Nucleus accumbens (tissue), 56 donors: ENCODE data around the gene CD4.
A peak's percentile ranks its signal among the peaks of the same experiment; 100 is the strongest.

ENCODE experiments used
- DNase-seq, 56 donors: peaks; one replicate each; lab custom pipeline; 2025; lab: John Stamatoyannopoulos, UW

CD4 gene

GRCh38 chr12:6775185-6776174, 13.8 kb upstream of the CD4 start:
- no peak for DNase-seq

GRCh38 chr12:6777386-6777785, 11.9 kb upstream of the CD4 start:
- no peak for DNase-seq

DNA sequence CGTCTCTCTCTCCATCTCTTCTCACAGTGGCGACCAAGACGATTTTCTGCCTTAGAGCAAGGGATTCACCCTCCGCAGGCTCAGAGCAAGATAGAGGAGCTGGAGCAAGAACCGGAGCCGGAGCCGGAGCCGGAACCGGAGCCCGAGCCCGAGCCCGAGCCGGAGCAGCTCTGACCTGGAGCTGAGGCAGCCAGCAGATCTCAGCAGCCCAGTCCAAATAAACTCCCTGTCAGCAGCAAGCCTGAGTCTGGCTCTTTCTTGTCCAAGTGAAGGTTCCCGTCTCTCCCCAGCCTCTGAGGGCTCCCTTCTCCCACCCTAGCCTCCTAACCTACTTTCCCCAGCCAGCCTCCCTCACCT, 11.1 kb upstream of the CD4 start:
- peak in 15 of 56 donors; percentile 14 to 58 (median 26) for DNase-seq

DNA sequence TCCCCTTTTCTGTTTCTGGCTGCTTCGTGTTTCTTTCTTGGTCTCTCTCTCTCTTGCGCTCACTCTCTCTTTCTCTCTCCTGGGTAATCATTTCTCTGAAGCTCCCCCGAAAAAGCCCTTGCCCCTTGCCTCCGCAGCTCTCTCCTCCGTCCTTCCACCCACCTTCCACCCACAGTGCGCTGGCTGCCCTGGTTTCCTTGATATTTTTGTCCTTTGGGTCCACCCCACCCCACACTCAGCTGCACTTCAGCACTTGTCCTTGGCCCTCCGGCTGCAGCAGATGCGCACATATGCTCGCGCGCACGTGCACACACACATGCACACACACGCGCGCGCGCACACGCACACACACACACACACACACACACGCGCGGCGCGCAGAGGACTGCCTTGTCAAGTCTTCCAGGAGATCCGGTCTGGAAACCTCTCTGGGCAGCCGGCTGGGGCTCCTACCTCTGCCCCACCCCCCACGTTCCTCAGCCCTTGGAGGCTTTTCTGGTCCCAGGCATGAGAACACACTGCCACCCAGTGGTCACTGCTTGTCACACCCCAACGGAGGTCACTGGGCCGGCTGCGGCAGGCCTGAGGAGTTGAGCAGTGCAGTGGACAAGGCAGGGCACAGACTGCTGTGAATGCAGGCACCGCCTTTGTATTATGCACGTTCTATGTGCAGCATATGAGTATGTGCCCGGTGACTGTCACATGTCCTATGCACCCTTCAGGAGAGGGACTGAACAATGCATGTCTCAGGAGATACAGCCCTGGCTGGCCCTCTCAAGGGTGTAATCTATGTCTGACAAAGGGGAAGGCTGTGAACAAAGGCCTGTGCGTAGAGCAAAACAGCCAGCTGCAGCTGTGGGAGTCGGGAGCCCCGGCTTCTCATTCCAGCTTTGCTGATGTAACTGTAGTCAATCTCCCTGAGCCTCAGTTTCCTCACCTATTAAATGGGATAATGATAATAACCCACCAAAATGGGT, 10.5 kb upstream of the CD4 start:
- peak; percentile 49 to 95 (median 83) for DNase-seq

- DNase-seq: no peak
Measured at GRCh38 chr12:6779708-6780432, 9.5 kb upstream of the CD4 start.

DNA sequence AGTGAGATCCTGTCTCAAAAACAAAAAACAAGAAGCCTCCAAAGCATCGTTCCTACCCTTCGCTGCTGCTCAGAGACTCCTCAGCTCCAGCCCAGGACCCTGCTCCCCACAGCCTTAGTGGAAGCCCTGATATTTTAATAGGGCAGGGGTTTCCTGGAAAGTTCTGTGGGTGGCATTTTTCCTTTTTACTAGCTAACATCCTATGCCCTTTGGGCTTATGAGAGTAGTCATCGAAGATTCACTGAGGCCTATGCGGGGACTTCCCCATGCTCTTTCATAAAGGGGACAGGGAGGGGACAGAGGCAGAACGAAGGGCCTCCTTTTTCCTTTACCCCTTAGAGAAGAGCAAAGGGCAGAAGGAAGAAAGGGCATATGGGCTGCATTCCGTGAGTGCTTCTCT, 8.8 kb upstream of the CD4 start:
- no peak for DNase-seq

- DNase-seq: no peak
Measured at GRCh38 chr12:6782119-6782518, 7.2 kb upstream of the CD4 start.

- no peak for DNase-seq
Measured at GRCh38 chr12:6782850-6783566, 6.3 kb upstream of the CD4 start.

DNA sequence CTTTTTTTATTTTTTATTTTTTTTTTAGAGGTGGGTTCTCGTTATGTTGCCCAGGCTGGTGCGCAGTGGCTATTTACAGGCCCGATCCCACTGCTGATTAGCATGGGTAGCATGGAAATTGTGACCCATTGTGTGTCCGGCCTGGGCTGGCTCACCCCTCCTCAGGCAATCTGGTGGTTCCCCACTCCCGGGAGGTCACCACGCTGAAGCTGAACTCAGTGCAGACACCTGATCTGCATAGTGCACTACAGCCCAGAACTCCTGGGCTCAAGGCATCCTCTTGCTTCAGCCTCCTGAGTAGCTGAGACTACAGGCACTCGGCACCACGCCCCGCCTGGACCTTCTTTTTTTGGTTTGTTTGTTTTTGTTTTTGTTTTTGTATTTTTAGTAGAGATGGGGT, 5.5 kb upstream of the CD4 start:
- no peak for DNase-seq

- peak in 1 of 56 donors; percentile 11 for DNase-seq
Measured at GRCh38 chr12:6784296-6784695, 5.0 kb upstream of the CD4 start.

DNA sequence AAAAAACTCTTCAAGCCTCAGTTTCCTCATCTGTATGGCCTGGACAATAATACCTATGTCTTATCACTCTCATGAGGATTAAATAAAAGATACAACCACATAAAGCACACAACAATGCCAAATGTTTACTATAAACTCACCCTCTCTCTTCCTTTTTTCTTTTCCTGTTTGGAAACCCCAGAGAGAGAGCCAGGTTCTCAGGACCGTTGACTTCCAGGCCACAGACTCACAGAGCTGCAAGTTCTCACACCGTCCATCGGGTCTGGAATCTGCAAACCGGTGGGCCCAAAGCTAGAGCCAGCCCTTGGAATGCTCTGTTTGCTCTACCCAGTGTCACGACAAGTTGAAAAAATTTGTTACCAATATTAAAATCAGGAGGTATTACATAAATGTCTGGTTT, 4.6 kb upstream of the CD4 start:
- no peak for DNase-seq

DNA sequence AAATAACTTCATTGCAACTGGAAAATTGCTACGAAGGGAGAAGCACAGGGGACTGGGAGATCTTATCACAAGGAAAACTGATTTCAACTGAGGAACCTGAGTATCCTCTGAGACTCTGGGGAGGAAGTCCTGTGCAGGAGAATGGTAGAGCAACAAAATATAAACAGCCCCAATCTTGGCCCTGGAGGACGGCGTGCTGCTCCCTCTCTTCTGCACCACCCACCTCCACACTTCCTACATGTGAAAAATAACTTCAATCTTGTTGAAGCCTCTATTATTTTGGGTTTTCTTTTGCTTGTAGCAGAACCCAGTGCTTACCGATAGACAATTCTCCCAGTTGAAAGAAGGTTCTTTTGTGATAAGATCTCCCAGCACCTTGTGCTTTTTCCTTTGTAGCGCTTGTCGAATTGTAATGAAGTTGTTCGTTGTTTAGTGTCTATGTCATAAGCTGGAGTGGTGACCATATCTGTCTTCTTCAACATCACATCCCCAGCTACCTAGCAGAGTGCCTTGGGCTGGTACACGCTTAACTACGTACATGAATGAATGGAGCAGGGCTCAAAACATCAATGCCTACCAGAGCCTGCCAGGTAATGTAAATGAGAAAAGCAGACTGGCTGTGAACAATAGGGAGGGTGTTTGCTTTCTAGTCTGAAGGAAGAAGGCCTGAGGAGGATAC, 2.8 kb upstream of the CD4 start:
- no peak for DNase-seq

GRCh38 chr12:6787309-6787708, 2.0 kb upstream of the CD4 start:
- no peak for DNase-seq

- DNase-seq: no peak
Measured at GRCh38 chr12:6790496-6791150, 1.3 kb downstream of the CD4 start.

- DNase-seq: no peak
Measured at GRCh38 chr12:6791931-6792520, 2.7 kb downstream of the CD4 start.

DNA sequence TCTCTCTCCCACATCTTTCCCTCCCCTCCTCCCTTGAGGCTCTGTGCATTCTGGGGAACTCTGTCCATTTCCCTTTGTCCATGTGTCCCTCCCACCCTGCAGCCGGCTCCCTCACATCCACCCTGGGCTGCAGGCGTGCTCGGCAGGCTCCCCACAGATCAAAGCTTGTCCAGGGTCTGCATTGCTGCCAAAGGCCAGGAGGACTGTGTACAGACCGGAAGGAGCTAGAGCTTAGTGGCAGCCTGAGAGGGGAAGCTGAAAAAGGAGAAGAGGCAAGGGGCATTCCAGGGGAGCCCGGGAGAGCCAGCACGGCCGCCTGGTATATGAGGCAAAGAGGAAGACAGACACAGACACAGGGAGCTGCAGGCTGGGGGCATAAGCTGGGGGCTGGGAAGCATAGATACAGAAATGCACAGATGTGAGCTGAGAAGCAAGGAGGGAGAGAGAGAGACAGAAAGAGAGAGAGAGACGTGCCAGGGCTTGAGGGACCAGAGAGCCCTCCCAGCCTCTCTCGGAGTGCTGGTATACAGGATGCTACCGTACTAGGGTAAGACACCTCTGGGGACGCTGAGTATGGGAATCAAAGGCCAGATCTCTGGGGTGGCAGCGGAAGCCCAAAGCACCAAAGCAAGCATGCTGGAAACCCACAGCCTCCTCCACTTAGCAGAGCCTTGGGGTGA, 3.3 kb downstream of the CD4 start:
- peak in 13 of 56 donors; percentile 10 to 38 (median 19) for DNase-seq

DNA sequence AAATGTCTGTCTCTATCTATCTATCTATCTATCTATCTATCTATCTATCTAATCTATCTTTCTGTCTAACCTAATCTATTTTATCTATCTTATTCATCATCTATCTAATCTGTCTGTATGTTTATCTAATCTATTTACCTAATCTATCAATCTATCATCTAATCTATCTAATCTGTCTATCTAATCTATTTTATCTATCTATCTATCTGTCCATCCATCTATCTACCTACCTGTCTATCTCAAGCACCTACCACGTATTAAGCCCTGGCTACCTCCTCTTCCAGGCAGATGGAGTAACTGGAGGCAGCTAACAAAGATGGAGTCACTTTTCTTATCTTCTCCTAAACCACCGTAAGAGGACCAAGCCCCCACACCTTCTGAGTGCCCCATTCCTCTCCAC, 5.8 kb downstream of the CD4 start:
- DNase-seq: no peak

- no peak for DNase-seq
Measured at GRCh38 chr12:6796576-6796975, 7.2 kb downstream of the CD4 start.
